ENCODE data around the gene RFT1. TPM values are rescaled to one million over a fixed set of nuclear protein-coding genes. Genes with fewer than 3 reads are reported as not detected.

Gene RFT1
- total RNA-seq, 4 donors from 2014 or later = 2.2 to 10.3 (median 8.5) TPM

- intact Hi-C loops (cut with DNase I; ENCODE audit: low total_unique reads) = no loop called here
Measured at GRCh38 chr3:53079791-53080555, 50.3 kb downstream of the RFT1 start.

DNA sequence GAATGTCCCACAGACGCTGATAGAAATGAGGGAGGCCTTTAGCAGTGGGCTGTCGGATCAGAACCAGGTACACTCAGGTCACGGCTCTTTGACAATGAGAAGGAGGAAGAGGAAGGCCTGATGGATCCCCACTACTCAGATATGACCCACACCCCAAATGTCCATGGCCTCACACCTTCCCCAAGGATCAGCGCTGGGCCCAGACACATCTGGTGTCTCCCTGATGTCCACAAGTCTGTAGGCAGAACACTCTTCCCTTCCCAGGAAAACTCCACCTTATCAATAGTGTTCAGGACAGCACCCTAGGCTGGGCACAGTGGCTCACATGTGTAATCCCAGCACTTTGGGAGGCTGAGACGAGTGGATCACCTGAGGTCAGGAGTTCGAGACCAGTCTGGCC is 51.1 kb downstream of the RFT1 start:
- no peak overlapping the region for H3K27ac ChIP-seq
- intact Hi-C loops (cut with DNase I; ENCODE audit: low total_unique reads) = no loop called here

More at GRCh38 chr3:53079791-53080555, 50.3 kb downstream of the RFT1 start:
- H3K27ac ChIP-seq = no peak overlapping the region
- no peak for DNase-seq
- no peaks in the 10 kb centered on the region for H3K4me1 ChIP-seq
- no peak overlapping the region for H3K4me3 ChIP-seq
- H3K9me3 ChIP-seq = no peaks in the 10 kb centered on the region
- WGBS, 2 donors (ENCODE audit: low coverage in 1 of 2) = 84 to 100% methylated on average over 1 to 12 of the region's 12 CpGs
- TF ChIP-seq, protein P1, sequence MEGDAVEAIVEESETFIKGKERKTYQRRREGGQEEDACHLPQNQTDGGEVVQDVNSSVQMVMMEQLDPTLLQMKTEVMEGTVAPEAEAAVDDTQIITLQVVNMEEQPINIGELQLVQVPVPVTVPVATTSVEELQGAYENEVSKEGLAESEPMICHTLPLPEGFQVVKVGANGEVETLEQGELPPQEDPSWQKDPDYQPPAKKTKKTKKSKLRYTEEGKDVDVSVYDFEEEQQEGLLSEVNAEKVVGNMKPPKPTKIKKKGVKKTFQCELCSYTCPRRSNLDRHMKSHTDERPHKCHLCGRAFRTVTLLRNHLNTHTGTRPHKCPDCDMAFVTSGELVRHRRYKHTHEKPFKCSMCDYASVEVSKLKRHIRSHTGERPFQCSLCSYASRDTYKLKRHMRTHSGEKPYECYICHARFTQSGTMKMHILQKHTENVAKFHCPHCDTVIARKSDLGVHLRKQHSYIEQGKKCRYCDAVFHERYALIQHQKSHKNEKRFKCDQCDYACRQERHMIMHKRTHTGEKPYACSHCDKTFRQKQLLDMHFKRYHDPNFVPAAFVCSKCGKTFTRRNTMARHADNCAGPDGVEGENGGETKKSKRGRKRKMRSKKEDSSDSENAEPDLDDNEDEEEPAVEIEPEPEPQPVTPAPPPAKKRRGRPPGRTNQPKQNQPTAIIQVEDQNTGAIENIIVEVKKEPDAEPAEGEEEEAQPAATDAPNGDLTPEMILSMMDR (IDR thresholded peaks at IDR 0.05) = no peak
- TF ChIP-seq POLR2A (IDR thresholded peaks at IDR 0.05) (no peak), POLR2AphosphoS5 (IDR thresholded peaks at IDR 0.05) (no peak), EP300 (IDR thresholded peaks at IDR 0.05; ENCODE audit: low read depth) (no peak)
- in situ Hi-C loops (cut with MboI; ENCODE audit: low pct_ligation_motif_present in 1 of 4, low pct_unique_long_range_greater_than_20kb in 1 of 4, low sequenced_read_pairs in 3 of 4) = loop anchor here in 2 of 4 donors (10.0 to 25.0 kb wide), 2 partner anchors 235 to 243 kb away; partner anchors contain the start of genes ITIH4 (in 1 of the 2) and MUSTN1 (in 1 of the 2)
- no peaks in the 10 kb centered on the region for H3K36me3 ChIP-seq
- no peaks in the 10 kb centered on the region for H3K27me3 ChIP-seq

DNA sequence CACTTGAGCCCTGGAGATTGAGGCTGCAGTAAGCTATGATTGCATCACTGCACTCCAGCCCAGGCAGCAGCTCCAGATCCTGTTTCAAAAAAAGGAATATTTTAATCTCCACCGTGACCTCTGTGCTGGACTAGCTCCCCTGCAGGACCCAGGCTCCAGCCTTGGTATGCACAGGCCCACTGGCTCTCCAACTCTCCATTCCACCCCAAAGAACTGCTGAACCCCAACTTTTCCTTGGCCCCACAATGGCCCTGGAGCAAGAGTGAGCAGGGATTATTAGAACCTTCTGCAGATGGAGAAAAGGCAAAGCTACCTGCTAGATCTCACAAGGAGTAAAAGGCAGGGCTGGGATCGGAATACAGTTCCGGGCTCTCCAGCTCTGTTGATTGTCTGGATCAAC is 51.6 kb downstream of the RFT1 start:
- TF ChIP-seq POLR2AphosphoS5 (IDR thresholded peaks at IDR 0.05) (no peak), EP300 (IDR thresholded peaks at IDR 0.05; ENCODE audit: low read depth) (no peak), POLR2A (IDR thresholded peaks at IDR 0.05) (no peak)
- TF ChIP-seq, protein P1 (IDR thresholded peaks at IDR 0.05) = no peak
- in situ Hi-C loops (cut with MboI; ENCODE audit: low pct_ligation_motif_present in 1 of 4, low pct_unique_long_range_greater_than_20kb in 1 of 4, low sequenced_read_pairs in 3 of 4) (loop anchor here in 2 of 4 donors (10.0 to 25.0 kb wide), 2 partner anchors 234 to 241 kb away; partner anchors contain the start of genes ITIH4 (in 1 of the 2) and MUSTN1 (in 1 of the 2)), intact Hi-C loops (cut with DNase I; ENCODE audit: low total_unique reads) (no loop called here)
- H3K9me3 ChIP-seq = no peaks in the 10 kb centered on the region
- no peak overlapping the region for H3K4me3 ChIP-seq
- H3K27ac ChIP-seq = no peak overlapping the region
- WGBS, 2 donors (ENCODE audit: low coverage in 1 of 2) = 89 to 100% methylated on average over 1 to 3 of the region's 3 CpGs
- no peaks in the 10 kb centered on the region for H3K36me3 ChIP-seq
- DNase-seq = no peak
- H3K27me3 ChIP-seq = no peaks in the 10 kb centered on the region
- peaks cover 0 to under 1% (median 0%) of the 10 kb centered on the region in 4 donors for H3K4me1 ChIP-seq

More for the DNA sequence above, 51.1 kb downstream of the RFT1 start:
- H3K9me3 ChIP-seq = no peaks in the 10 kb centered on the region
- no peaks in the 10 kb centered on the region for H3K36me3 ChIP-seq
- in situ Hi-C loops (cut with MboI; ENCODE audit: low pct_ligation_motif_present in 1 of 4, low pct_unique_long_range_greater_than_20kb in 1 of 4, low sequenced_read_pairs in 3 of 4) = loop anchor here in 2 of 4 donors (10.0 to 25.0 kb wide), 2 partner anchors 234 to 242 kb away; partner anchors contain the start of genes ITIH4 (in 1 of the 2) and MUSTN1 (in 1 of the 2)
- TF ChIP-seq POLR2A (IDR thresholded peaks at IDR 0.05) = no peak
- TF ChIP-seq, protein P1 (IDR thresholded peaks at IDR 0.05) = no peak
- no peak for TF ChIP-seq EP300 (IDR thresholded peaks at IDR 0.05; ENCODE audit: low read depth)
- no peak for TF ChIP-seq POLR2AphosphoS5 (IDR thresholded peaks at IDR 0.05)
- DNase-seq = no peak
- H3K27me3 ChIP-seq = no peaks in the 10 kb centered on the region
- no peaks in the 10 kb centered on the region for H3K4me1 ChIP-seq
- no peak overlapping the region for H3K4me3 ChIP-seq
- 90 to 92% methylated on average over 2 to 6 of the region's 6 CpGs for WGBS, 2 donors (ENCODE audit: low coverage in 1 of 2)

DNA sequence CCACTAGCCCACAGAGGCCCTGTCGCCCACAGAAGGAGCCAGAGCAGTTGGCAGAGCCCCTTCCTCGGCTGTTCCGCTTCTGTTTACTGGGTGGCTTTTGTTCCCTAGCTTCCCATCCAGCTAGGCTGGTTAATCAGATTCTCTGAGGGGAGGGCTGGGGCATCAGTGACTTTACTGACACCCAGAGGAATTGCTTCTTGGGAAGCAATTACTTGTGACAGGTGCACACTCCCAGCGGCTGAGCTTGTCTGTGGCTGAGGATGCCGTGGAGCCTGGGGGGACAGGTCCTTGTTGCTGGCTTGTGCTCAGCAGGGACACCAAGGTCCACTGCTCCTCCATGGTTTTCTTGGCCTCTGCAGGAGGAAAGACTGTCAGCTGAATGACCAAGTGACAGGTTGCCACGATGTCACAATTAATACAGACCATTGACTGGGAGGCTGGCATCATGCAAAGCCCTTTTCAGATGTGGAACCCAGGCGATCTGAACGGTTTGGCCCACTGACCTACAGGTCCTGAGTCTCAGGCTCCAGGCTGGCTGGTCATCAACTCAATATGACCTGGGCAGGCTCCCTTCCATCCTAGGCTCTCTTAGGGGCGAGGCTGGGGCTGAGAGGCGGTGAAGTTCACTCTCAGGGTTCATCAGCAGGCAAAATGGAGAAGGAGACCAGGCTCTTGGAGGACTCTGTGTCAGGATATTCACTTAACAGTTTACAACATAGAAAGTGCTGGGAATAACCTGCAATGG is 52.6 kb downstream of the RFT1 start:
- intact Hi-C loops (cut with DNase I; ENCODE audit: low total_unique reads) (no loop called here), in situ Hi-C loops (cut with MboI; ENCODE audit: low pct_ligation_motif_present in 1 of 4, low pct_unique_long_range_greater_than_20kb in 1 of 4, low sequenced_read_pairs in 3 of 4) (loop anchor here in 2 of 4 donors (10.0 to 25.0 kb wide), 2 partner anchors 233 to 240 kb away; partner anchors contain the start of genes ITIH4 (in 1 of the 2) and MUSTN1 (in 1 of the 2))
- TF ChIP-seq EP300 (IDR thresholded peaks at IDR 0.05; ENCODE audit: low read depth) = no peak
- TF ChIP-seq POLR2A (IDR thresholded peaks at IDR 0.05) = no peak
- TF ChIP-seq POLR2AphosphoS5 (IDR thresholded peaks at IDR 0.05) = no peak
- TF ChIP-seq, protein P1 (IDR thresholded peaks at IDR 0.05) = no peak
- Histone ChIP-seq H3K4me3 (no peak overlapping the region), H3K27me3 (no peaks in the 10 kb centered on the region), H3K4me1 (peaks cover 0 to 5% (median 0%) of the 10 kb centered on the region in 4 donors), H3K9me3 (no peaks in the 10 kb centered on the region), H3K27ac (no peak overlapping the region), H3K36me3 (no peaks in the 10 kb centered on the region)
- DNase-seq = no peak
- 85% methylated on average over 10 of the region's 10 CpGs; no CpG with 5 or more reads in 1 of the 2 donors for WGBS, 2 donors (ENCODE audit: low coverage in 1 of 2)

Measured in transverse colon (tissue), 4 donors.